ENCODE measurements around the gene CA7. TPM values are rescaled to one million over a fixed set of nuclear protein-coding genes. Genes with fewer than 3 reads are reported as not detected.

CA7 gene
- total and polyA plus RNA-seq, 2 experiments from 2014 or later: 0.65 TPM; not detected in 1

DNA sequence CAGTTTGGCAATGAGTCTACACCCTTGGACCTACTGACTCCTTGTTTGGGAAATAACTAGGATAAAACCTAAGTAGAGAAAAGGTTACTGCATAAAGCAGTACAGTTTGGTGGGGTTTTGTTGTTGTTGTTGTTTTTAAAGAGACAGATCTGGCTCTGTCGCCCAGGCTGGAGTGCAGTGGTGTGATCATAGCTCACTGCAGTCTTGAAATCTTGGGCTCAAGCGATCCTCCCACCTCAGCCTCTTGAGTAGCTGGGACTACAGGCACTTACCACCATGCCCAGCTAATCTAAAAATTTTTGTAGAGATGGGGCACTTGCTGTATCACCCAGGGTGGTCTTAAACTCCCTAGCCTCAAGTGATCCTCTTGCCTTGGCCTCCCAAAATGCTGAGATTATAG, 37.3 kb downstream of the CA7 start:
- in situ Hi-C loops (cut with MboI): no loop called here
- Histone ChIP-seq H3K27ac (no peak overlapping the region), H4K20me1 (ENCODE audit: insufficient read depth) (no peaks in the 10 kb centered on the region), H3K36me3 (ENCODE audit: low read depth) (no peaks in the 10 kb centered on the region), H3K79me2 (ENCODE audit: insufficient read depth) (peaks cover 18% of the 10 kb centered on the region), H3K4me3 (peak overlapping the region; percentile 89), H3K4me2 (ENCODE audit: unreplicated experiment) (peak overlapping the region; percentile 76), H3K9me2 (ENCODE audit: insufficient read depth) (no peaks in the 10 kb centered on the region), H3K27me3 (replicated peaks; ENCODE audit: insufficient read depth) (no peaks in the 10 kb centered on the region), H2AFZ (no peak overlapping the region), H3K4me1 (ENCODE audit: insufficient read depth) (peaks cover 7% of the 10 kb centered on the region), H3F3A (ENCODE audit: insufficient read depth) (peaks cover 16% of the 10 kb centered on the region), H3K9me3 (ENCODE audit: low read depth) (no peaks in the 10 kb centered on the region), H3K9ac (no peak overlapping the region)
- TF ChIP-seq EZH2phosphoT487 (IDR thresholded peaks at IDR 0.05; ENCODE audit: insufficient read depth, low read depth) (no peak), EZH2 (IDR thresholded peaks at IDR 0.05; ENCODE audit: insufficient read depth, poor library complexity, severe bottlenecking) (no peak)
- no peak for DNase-seq
- 90% methylated on average over 2 of the region's 2 CpGs for WGBS, 2 experiments (ENCODE audit: low coverage in 1 of 2, low lambda C conversion rate in 2 of 2, missing lambda C conversion rate in 2 of 2)

DNA sequence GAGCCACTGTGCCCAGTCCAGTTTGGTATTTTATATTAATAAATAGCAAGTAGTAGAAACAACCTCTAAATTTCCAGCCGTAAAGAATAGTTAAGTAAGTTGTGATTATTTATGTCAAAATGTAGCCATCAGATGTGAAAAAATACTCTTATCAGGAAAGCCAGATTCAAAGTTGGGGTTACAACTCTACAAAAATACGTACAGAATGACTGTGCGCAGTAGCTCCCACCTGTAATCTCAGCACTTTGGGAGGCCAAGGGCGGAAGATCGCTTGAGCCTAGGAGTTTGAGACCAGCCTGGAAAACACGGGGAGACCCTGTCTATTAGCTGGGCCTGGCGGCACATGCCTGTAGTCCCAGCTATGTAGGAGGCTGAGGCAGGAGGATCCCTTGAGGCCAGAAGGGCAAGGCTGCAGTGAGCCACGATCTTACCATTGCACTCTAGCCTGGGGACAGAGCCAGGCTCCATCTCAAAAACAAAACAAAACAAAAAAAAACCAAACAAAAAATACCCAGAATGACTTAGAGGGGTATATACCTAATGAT, 37.8 kb downstream of the CA7 start:
- DNase-seq: no peak
- TF ChIP-seq EZH2phosphoT487 (IDR thresholded peaks at IDR 0.05; ENCODE audit: insufficient read depth, low read depth) (no peak), EZH2 (IDR thresholded peaks at IDR 0.05; ENCODE audit: insufficient read depth, poor library complexity, severe bottlenecking) (no peak)
- peaks cover 11% of the 10 kb centered on the region for H3K4me1 ChIP-seq (ENCODE audit: insufficient read depth)
- no peak overlapping the region for H3K4me3 ChIP-seq
- H4K20me1 ChIP-seq (ENCODE audit: insufficient read depth): no peaks in the 10 kb centered on the region
- no peaks in the 10 kb centered on the region for H3K27me3 ChIP-seq (replicated peaks; ENCODE audit: insufficient read depth)
- H3K4me2 ChIP-seq (ENCODE audit: unreplicated experiment): peak overlapping the region; percentile 76
- in situ Hi-C loops (cut with MboI): no loop called here
- 89% methylated on average over 8 of the region's 8 CpGs for WGBS, 2 experiments (ENCODE audit: low coverage in 1 of 2, low lambda C conversion rate in 2 of 2, missing lambda C conversion rate in 2 of 2)
- H2AFZ ChIP-seq: no peak overlapping the region
- peaks cover 21% of the 10 kb centered on the region for H3F3A ChIP-seq (ENCODE audit: insufficient read depth)
- H3K79me2 ChIP-seq (ENCODE audit: insufficient read depth): peaks cover 18% of the 10 kb centered on the region
- H3K9ac ChIP-seq: no peak overlapping the region
- H3K9me2 ChIP-seq (ENCODE audit: insufficient read depth): no peaks in the 10 kb centered on the region
- H3K9me3 ChIP-seq (ENCODE audit: low read depth): no peaks in the 10 kb centered on the region
- no peak overlapping the region for H3K27ac ChIP-seq
- no peaks in the 10 kb centered on the region for H3K36me3 ChIP-seq (ENCODE audit: low read depth)

DNA sequence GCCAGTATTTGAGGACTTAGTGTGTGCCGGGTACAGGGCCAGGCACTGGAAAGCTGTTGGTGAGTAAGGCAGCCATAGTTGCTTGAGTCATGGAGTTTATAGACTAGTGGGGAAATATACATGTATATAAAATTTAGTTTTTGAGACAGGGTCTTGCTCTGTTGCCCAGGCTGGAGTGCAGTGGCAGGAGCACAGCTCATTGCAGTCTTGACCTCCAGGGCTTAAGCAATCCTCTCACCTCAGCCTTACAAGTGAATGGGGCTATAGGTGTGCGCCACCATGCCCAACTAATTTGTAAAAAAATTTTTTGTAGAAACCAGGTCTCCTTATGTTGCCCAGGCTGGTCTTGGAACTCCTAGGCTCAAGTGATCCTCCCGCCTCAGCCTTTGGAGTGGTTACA, 38.5 kb downstream of the CA7 start:
- H3K9me2 ChIP-seq (ENCODE audit: insufficient read depth): no peaks in the 10 kb centered on the region
- in situ Hi-C loops (cut with MboI): no loop called here
- H3K9me3 ChIP-seq (ENCODE audit: low read depth): no peaks in the 10 kb centered on the region
- peaks cover 27% of the 10 kb centered on the region for H3F3A ChIP-seq (ENCODE audit: insufficient read depth)
- TF ChIP-seq EZH2 (IDR thresholded peaks at IDR 0.05; ENCODE audit: insufficient read depth, poor library complexity, severe bottlenecking) (no peak), EZH2phosphoT487 (IDR thresholded peaks at IDR 0.05; ENCODE audit: insufficient read depth, low read depth) (no peak)
- WGBS, 2 experiments (ENCODE audit: low coverage in 1 of 2, low lambda C conversion rate in 2 of 2, missing lambda C conversion rate in 2 of 2): 94 to 96% methylated on average over 3 of the region's 3 CpGs
- no peaks in the 10 kb centered on the region for H3K36me3 ChIP-seq (ENCODE audit: low read depth)
- no peak overlapping the region for H3K4me3 ChIP-seq
- no peak overlapping the region for H3K9ac ChIP-seq
- peaks cover 18% of the 10 kb centered on the region for H3K79me2 ChIP-seq (ENCODE audit: insufficient read depth)
- no peak overlapping the region for H3K4me2 ChIP-seq (ENCODE audit: unreplicated experiment)
- no peaks in the 10 kb centered on the region for H4K20me1 ChIP-seq (ENCODE audit: insufficient read depth)
- no peaks in the 10 kb centered on the region for H3K27me3 ChIP-seq (replicated peaks; ENCODE audit: insufficient read depth)
- no peak overlapping the region for H3K27ac ChIP-seq
- no peak for DNase-seq
- no peak overlapping the region for H2AFZ ChIP-seq
- H3K4me1 ChIP-seq (ENCODE audit: insufficient read depth): peaks cover 16% of the 10 kb centered on the region

DNA sequence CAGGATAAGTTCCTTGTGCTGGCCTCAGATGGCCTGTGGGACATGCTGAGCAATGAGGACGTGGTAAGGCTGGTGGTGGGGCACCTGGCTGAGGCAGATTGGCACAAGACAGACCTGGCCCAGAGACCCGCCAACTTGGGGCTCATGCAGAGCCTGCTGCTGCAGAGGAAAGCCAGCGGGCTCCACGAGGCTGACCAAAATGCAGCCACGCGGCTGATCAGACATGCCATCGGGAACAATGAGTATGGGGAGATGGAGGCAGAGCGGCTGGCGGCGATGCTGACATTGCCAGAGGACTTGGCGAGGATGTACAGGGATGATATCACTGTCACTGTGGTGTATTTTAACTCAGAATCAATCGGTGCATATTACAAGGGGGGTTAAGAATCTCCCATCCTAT, 41.3 kb downstream of the CA7 start:
- in situ Hi-C loops (cut with MboI): no loop called here
- Histone ChIP-seq H3K9me3 (ENCODE audit: low read depth) (no peaks in the 10 kb centered on the region), H3K79me2 (ENCODE audit: insufficient read depth) (peaks cover 25% of the 10 kb centered on the region), H3K9ac (no peak overlapping the region), H3K4me3 (no peak overlapping the region), H3K9me2 (ENCODE audit: insufficient read depth) (no peaks in the 10 kb centered on the region), H3F3A (ENCODE audit: insufficient read depth) (peaks cover 18% of the 10 kb centered on the region), H4K20me1 (ENCODE audit: insufficient read depth) (no peaks in the 10 kb centered on the region), H3K36me3 (ENCODE audit: low read depth) (no peaks in the 10 kb centered on the region), H3K27me3 (replicated peaks; ENCODE audit: insufficient read depth) (no peaks in the 10 kb centered on the region), H2AFZ (no peak overlapping the region), H3K4me1 (ENCODE audit: insufficient read depth) (peaks cover 16% of the 10 kb centered on the region), H3K27ac (no peak overlapping the region), H3K4me2 (ENCODE audit: unreplicated experiment) (no peak overlapping the region)
- TF ChIP-seq EZH2 (IDR thresholded peaks at IDR 0.05; ENCODE audit: insufficient read depth, poor library complexity, severe bottlenecking) (no peak), EZH2phosphoT487 (IDR thresholded peaks at IDR 0.05; ENCODE audit: insufficient read depth, low read depth) (no peak)
- DNase-seq: no peak
- WGBS, 2 experiments (ENCODE audit: low coverage in 1 of 2, low lambda C conversion rate in 2 of 2, missing lambda C conversion rate in 2 of 2): 94 to 95% methylated on average over 12 of the region's 12 CpGs

DNA sequence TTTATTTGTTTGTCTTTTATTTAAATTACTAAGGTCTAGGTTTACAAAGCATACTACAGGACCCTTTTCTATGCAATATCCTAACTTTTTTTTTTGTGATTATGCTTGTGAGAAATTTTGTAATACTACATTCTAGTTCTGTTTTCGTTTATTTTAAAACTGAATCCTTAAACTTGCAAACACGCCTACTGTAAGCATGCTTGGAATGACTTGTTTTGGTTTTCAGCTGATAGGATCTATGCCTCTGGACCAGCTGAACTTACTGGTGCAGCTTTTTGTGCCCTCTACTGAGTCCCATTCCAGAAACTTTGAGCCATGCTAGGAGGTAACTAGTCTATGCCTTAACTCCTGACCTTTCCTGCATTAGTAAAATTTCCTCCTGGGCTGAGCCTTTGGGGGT, 42.1 kb downstream of the CA7 start:
- Histone ChIP-seq H3K4me3 (no peak overlapping the region), H3K36me3 (ENCODE audit: low read depth) (no peaks in the 10 kb centered on the region), H2AFZ (no peak overlapping the region), H3K9me3 (ENCODE audit: low read depth) (no peaks in the 10 kb centered on the region), H3K27ac (no peak overlapping the region), H3F3A (ENCODE audit: insufficient read depth) (peaks cover 18% of the 10 kb centered on the region), H3K27me3 (replicated peaks; ENCODE audit: insufficient read depth) (no peaks in the 10 kb centered on the region), H3K4me1 (ENCODE audit: insufficient read depth) (peaks cover 16% of the 10 kb centered on the region), H3K79me2 (ENCODE audit: insufficient read depth) (peaks cover 20% of the 10 kb centered on the region), H3K9ac (no peak overlapping the region), H3K4me2 (ENCODE audit: unreplicated experiment) (peak overlapping the region; percentile 23), H3K9me2 (ENCODE audit: insufficient read depth) (no peaks in the 10 kb centered on the region), H4K20me1 (ENCODE audit: insufficient read depth) (no peaks in the 10 kb centered on the region)
- 55 to 64% methylated on average over 2 of the region's 2 CpGs for WGBS, 2 experiments (ENCODE audit: low coverage in 1 of 2, low lambda C conversion rate in 2 of 2, missing lambda C conversion rate in 2 of 2)
- TF ChIP-seq EZH2phosphoT487 (IDR thresholded peaks at IDR 0.05; ENCODE audit: insufficient read depth, low read depth) (no peak), EZH2 (IDR thresholded peaks at IDR 0.05; ENCODE audit: insufficient read depth, poor library complexity, severe bottlenecking) (no peak)
- peak; percentile 20 for DNase-seq
- in situ Hi-C loops (cut with MboI): no loop called here
